Body of pancreas (tissue), 4 donors: ENCODE results near the gene KIAA0040.

Source experiments
- CTCF ChIP-seq, 7 experiments: fragments of 450-650 bp in 4 of 7; fragments of 200-600 bp in 3 of 7; sonication (generic) in 3 of 7; IDR thresholded peaks; one replicate each; pipeline ENCODE4 v1.5.1; 2016 to 2019; ENCODE audit warnings: antibody characterized with exemption in 7 of 7
- POLR2A ChIP-seq, 3 donors: fragments of 450-650 bp; IDR thresholded peaks; one replicate each; pipeline ENCODE4 v1.6.1; 2016; ENCODE audit warnings: antibody characterized with exemption in 3 of 3, mild to moderate bottlenecking in 2 of 3

GRCh38 chr1:175216444-175216843 is 23.9 kb upstream of the KIAA0040 start:
- TF ChIP-seq CTCF (IDR thresholded peaks at IDR 0.05) (no peak), POLR2A (IDR thresholded peaks at IDR 0.05) (no peak)
